Lung (tissue), 12 donors: ENCODE results near the gene FRAT2. TPM values are rescaled to one million over a fixed set of nuclear protein-coding genes. Genes with fewer than 3 reads are reported as not detected.

ENCODE experiments used
- ATAC-seq: fragments of 200-7000 bp; cut with Tn5 transposase; one replicate; pipeline ENCODE4 v1.9.1; 2020; ENCODE audit warnings: moderate number of reproducible peaks; ENCODE audit not compliant: insufficient read depth, low FRiP score
- DNase-seq, 3 donors: peaks; one replicate each; pipeline ENCODE4 v3.0.0-alpha.2; 2013 to 2017
- H3K27ac ChIP-seq, 2 donors: one replicate each; pipeline ENCODE4 v1.5.1; 2013; ENCODE audit warnings: mild to moderate bottlenecking in 2 of 2, moderate library complexity in 2 of 2, control low read depth in 1 of 2, inconsistent platforms in 1 of 2, low read depth in 1 of 2, low read length in 1 of 2
- H3K27me3 ChIP-seq, 3 donors: one replicate each; pipeline ENCODE4 v1.5.1; 2013; ENCODE audit warnings: low read length in 2 of 3; ENCODE audit not compliant: control insufficient read depth in 3 of 3, insufficient read depth in 3 of 3
- H3K36me3 ChIP-seq, 4 donors: one replicate each; pipeline ENCODE4 v1.5.1; 2013; ENCODE audit warnings: low read length in 4 of 4, mild to moderate bottlenecking in 1 of 4, moderate library complexity in 1 of 4; ENCODE audit not compliant: control insufficient read depth in 4 of 4, insufficient read depth in 4 of 4
- H3K4me1 ChIP-seq, 5 donors: one replicate each; pipeline ENCODE4 v1.5.1; 2013; ENCODE audit warnings: low read length in 5 of 5, mild to moderate bottlenecking in 2 of 5, moderate library complexity in 1 of 5; ENCODE audit not compliant: control insufficient read depth in 5 of 5, insufficient read depth in 5 of 5
- H3K4me3 ChIP-seq: one replicate; pipeline ENCODE4 v1.5.1; 2013; ENCODE audit warnings: mild to moderate bottlenecking, control low read depth, moderate library complexity
- H3K9ac ChIP-seq, 2 donors: one replicate each; pipeline ENCODE4 v1.5.1; 2013; ENCODE audit warnings: low read length in 2 of 2, control low read depth in 1 of 2; ENCODE audit not compliant: insufficient read depth in 1 of 2
- H3K9me3 ChIP-seq, 4 donors: one replicate each; pipeline ENCODE4 v1.5.1; 2013; ENCODE audit warnings: low read length in 3 of 4, mild to moderate bottlenecking in 1 of 4, moderate library complexity in 1 of 4; ENCODE audit not compliant: control insufficient read depth in 4 of 4, insufficient read depth in 3 of 4
- WGBS, 2 donors: extraction: QIAGEN DNeasy Blood & Tissue Kit; methylation state at CpG; one replicate each; pipeline ENCODE4 v1.1.7; 2013; 5-methylcytosine and 5-hydroxymethylcytosine counted together
- polyA plus RNA-seq, 2 donors: library from polyadenylated mRNA; stranded (reverse); fragments of 200-250 nt; gene quantifications; one replicate each; pipeline ENCODE4 v1.2.1, GENCODE V29; 2013
- total RNA-seq, 2 donors: library from RNA; depleted of rRNA in 1 of 2; stranded (reverse); fragments of >200 nt in 1 of 2; gene quantifications; one replicate each; pipeline ENCODE4 v1.2.1, GENCODE V29; 2014 to 2021
- TF ChIP-seq, protein P1 (sequence below): IDR thresholded peaks from 2 replicates; pipeline ENCODE4 v1.5.1; 2012; ENCODE audit warnings: mild to moderate bottlenecking; ENCODE audit errors: control extremely low read depth, extremely low read depth
- donor health status: control.
- donor health status: control.
- donor health status: Bipolar disorder and iron deficiency.
- donor health status: healthy.
- donor health status: DM: yes; HTN: yes; CAD: no.

The FRAT2 gene
- total and polyA plus RNA-seq, 4 donors = 7.0 to 25.9 (median 17.3) TPM

DNA sequence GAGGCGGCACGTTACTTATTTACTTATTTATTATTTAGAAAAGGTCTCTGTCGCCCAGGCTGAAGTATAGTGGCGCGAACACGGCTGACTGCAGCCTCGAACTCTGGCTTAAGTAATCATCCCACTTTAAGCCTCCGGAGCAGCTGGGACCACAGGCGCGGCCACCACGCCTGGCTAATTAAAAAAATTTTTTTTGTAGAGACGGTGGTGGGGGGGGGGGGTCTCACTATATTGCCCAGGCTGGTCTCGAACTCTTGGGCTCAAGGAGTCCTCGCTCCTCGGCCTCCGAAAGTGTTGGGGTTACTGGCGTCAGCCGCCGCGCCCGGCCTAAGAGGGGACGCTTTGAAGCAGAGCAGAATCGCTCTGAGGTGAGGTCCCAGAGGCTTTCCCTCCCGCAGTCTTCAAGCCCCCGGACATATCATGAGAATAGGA is 675 bp upstream of the FRAT2 start:
- H3K4me3 ChIP-seq = no peak overlapping the region
- peak overlapping the region in 1 of 2 donors; percentile 79 for H3K27ac ChIP-seq
- 7 to 9% methylated on average over 25 of the region's 25 CpGs for WGBS, 2 donors
- TF ChIP-seq, protein P1, sequence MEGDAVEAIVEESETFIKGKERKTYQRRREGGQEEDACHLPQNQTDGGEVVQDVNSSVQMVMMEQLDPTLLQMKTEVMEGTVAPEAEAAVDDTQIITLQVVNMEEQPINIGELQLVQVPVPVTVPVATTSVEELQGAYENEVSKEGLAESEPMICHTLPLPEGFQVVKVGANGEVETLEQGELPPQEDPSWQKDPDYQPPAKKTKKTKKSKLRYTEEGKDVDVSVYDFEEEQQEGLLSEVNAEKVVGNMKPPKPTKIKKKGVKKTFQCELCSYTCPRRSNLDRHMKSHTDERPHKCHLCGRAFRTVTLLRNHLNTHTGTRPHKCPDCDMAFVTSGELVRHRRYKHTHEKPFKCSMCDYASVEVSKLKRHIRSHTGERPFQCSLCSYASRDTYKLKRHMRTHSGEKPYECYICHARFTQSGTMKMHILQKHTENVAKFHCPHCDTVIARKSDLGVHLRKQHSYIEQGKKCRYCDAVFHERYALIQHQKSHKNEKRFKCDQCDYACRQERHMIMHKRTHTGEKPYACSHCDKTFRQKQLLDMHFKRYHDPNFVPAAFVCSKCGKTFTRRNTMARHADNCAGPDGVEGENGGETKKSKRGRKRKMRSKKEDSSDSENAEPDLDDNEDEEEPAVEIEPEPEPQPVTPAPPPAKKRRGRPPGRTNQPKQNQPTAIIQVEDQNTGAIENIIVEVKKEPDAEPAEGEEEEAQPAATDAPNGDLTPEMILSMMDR = no peak
- peaks cover 0 to under 1% (median 0%) of the 10 kb centered on the region in 4 donors for H3K36me3 ChIP-seq
- H3K27me3 ChIP-seq = peaks cover 0 to 15% (median 5%) of the 10 kb centered on the region in 3 donors
- H3K4me1 ChIP-seq = peaks cover 2 to 27% (median 10%) of the 10 kb centered on the region in 5 donors
- DNase-seq (no peak), ATAC-seq (no peak)
- no peaks in the 10 kb centered on the region for H3K9me3 ChIP-seq
- H3K9ac ChIP-seq = peak overlapping the region in 1 of 2 donors; percentile 65

DNA sequence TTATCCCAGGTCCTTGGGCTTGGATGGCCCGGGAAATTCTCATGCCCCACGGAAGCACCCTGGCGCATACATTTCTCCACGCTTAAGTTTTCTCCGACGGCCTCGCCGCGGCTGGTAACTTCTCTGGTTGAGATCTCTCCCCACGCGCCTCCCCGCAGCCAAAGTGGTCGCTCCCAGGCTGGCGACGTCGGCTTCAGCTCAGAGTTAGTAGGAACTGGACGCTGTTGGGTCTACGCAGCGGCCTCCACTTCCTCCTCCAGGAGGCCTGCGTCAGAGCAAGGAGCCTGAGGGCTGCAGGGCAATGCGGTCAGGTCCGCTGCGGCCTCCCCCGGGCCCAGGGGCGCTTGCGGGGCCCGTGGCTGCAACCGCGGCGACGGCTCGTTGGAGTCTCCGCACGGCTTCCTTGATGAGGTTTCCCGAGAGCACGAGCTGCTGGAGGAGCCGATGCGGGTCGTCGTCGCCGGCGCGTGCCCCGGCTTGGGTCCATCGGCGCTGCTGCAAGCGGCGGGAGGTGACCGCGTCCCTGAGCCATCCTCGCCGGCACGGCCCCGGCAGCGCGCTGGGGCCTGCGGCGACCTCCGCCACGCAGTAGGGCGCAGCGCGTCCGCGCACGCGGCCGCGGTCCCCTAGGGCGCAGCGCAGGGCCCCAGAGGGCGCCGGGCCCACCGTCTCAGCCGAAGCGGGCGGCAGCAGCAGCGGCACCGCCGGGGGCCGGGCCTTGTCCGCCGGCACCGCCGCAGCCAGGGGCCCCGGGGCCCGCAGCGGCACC is 744 bp downstream of the FRAT2 start:
- peak overlapping the region; percentile 93 for H3K27ac ChIP-seq
- H3K4me3 ChIP-seq = peak overlapping the region; percentile 89
- peaks cover 0 to 15% (median 5%) of the 10 kb centered on the region in 3 donors for H3K27me3 ChIP-seq
- no peaks in the 10 kb centered on the region for H3K9me3 ChIP-seq
- peaks cover 2 to 31% (median 11%) of the 10 kb centered on the region in 5 donors for H3K4me1 ChIP-seq
- H3K36me3 ChIP-seq = peaks cover 0 to 4% (median 0%) of the 10 kb centered on the region in 4 donors
- DNase-seq (peak in 2 of 3 donors; percentile 38 to 50), ATAC-seq (no peak)
- WGBS, 2 donors = 0% methylated on average over 63 to 89 of the region's 89 CpGs
- TF ChIP-seq, protein P1 = no peak
- peak overlapping the region in 1 of 2 donors; percentile 43 for H3K9ac ChIP-seq

- peak overlapping the region; percentile 89 for H3K4me3 ChIP-seq
- 0 to 3% methylated on average over 7 of the region's 7 CpGs for WGBS, 2 donors
- TF ChIP-seq, protein P1 = no peak
- H3K9me3 ChIP-seq = no peaks in the 10 kb centered on the region
- ATAC-seq = no peak
- DNase-seq = peak in 2 of 3 donors; percentile 66 to 74
- H3K9ac ChIP-seq = peak overlapping the region in 1 of 2 donors; percentile 43
- H3K27ac ChIP-seq = peak overlapping the region; percentile 93
- peaks cover 0 to 15% (median 5%) of the 10 kb centered on the region in 3 donors for H3K27me3 ChIP-seq
- H3K36me3 ChIP-seq = peaks cover 0 to 7% (median 0%) of the 10 kb centered on the region in 4 donors
- H3K4me1 ChIP-seq = peaks cover 2 to 31% (median 11%) of the 10 kb centered on the region in 5 donors
Measured at GRCh38 chr10:97333351-97333600, 1.3 kb downstream of the FRAT2 start.
